MM.1S (cell line): ENCODE results near the gene CTSL.

Source experiments
- EZH2 ChIP-seq: fragments of 300-600 bp; sonication (generic); optimal IDR thresholded peaks from 2 replicates; pipeline ENCODE3; 2017; ENCODE audit warnings: low read depth, mild to moderate bottlenecking, antibody characterized with exemption, low read length, mixed read lengths
- EZH2phosphoT487 ChIP-seq: fragments of 300-600 bp; sonication (generic); IDR thresholded peaks from 2 replicates; pipeline ENCODE4 v1.6.1; 2018; ENCODE audit warnings: antibody characterized with exemption, low read length
- TF ChIP-seq, protein P1 (sequence below): fragments of 300-600 bp; sonication (generic); IDR thresholded peaks from 2 replicates; pipeline ENCODE4 v1.5.1; 2016; ENCODE audit warnings: antibody characterized with exemption, low read length, mixed read lengths

DNA sequence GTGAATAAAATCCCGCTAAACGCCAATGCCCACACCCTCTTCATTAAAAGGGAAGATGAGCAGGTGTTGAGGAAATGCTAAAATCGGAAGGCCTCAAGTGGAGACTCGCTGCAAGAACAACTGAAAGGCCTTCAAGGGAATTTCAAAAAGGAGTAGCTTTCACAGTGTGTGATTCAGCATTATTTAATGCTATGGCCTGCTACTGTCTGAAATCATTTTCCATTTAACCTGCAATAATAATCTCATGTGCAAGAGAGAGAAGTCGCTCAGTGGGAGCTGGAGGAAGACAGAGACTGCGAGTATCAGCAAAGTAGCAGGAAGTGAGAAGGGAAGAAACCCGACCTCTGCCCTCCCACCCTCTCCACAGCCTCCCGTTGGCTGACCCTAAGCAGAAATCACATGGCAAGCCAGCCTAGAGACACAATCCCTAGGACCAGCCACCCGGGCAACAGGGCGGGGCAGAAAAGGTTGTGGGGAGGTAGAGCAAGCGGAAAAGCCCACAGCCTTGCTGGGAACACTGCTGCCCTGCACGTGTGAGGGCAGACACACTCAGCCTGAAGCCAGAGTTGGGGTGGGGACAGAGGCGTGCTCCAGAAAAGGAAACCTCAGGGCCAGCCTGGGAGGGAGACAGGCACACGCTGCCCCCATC lies 39.9 kb upstream of the CTSL start:
- TF ChIP-seq, protein P1, sequence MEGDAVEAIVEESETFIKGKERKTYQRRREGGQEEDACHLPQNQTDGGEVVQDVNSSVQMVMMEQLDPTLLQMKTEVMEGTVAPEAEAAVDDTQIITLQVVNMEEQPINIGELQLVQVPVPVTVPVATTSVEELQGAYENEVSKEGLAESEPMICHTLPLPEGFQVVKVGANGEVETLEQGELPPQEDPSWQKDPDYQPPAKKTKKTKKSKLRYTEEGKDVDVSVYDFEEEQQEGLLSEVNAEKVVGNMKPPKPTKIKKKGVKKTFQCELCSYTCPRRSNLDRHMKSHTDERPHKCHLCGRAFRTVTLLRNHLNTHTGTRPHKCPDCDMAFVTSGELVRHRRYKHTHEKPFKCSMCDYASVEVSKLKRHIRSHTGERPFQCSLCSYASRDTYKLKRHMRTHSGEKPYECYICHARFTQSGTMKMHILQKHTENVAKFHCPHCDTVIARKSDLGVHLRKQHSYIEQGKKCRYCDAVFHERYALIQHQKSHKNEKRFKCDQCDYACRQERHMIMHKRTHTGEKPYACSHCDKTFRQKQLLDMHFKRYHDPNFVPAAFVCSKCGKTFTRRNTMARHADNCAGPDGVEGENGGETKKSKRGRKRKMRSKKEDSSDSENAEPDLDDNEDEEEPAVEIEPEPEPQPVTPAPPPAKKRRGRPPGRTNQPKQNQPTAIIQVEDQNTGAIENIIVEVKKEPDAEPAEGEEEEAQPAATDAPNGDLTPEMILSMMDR, result no peak
- no peak for TF ChIP-seq EZH2
- TF ChIP-seq EZH2phosphoT487, result no peak
